ENCODE data around the gene MTPN. TPM values are rescaled to one million over a fixed set of nuclear protein-coding genes. Genes with fewer than 3 reads are reported as not detected.

Gene MTPN
- total and polyA plus RNA-seq, 2 donors (not counting 1 experiment from before 2014, with no cell fraction given) = 158 to 215 TPM

GRCh38 chr7:135959646-135960363, 17.4 kb downstream of the MTPN start:
- no peak overlapping the region for H3K27ac ChIP-seq (ENCODE audit: insufficient read depth, low read length)

GRCh38 chr7:135958173-135958572, 19.0 kb downstream of the MTPN start:
- Histone ChIP-seq H3K4me3 (replicated peaks in 1 of 4; ENCODE audit: control extremely low read depth in 1 of 4, insufficient read depth in 1 of 4, low read depth in 3 of 4, low read length in 4 of 4) (no peak overlapping the region), H3K27ac (ENCODE audit: insufficient read depth, low read length) (no peak overlapping the region), H3K9me3 (ENCODE audit: control insufficient read depth, insufficient read depth, low read depth, low read length) (no peaks in the 10 kb centered on the region), H3K4me1 (ENCODE audit: control insufficient read depth, extremely low read depth, insufficient read depth, low read length) (peaks cover 2% of the 10 kb centered on the region), H3K79me2 (ENCODE audit: control insufficient read depth, insufficient read depth, low read length) (peaks cover 69% of the 10 kb centered on the region), H3K4me2 (ENCODE audit: extremely low read depth, insufficient read depth, low read length) (no peak overlapping the region), H3K27me3 (ENCODE audit: control insufficient read depth, insufficient read depth, low read length) (no peaks in the 10 kb centered on the region), H2AFZ (ENCODE audit: low read length) (no peak overlapping the region), H3K9ac (ENCODE audit: insufficient read depth, low read length) (no peak overlapping the region), H4K20me1 (ENCODE audit: control insufficient read depth, extremely low read depth, insufficient read depth, low read length) (no peaks in the 10 kb centered on the region), H3K36me3 (ENCODE audit: control insufficient read depth, insufficient read depth, low read length) (no peaks in the 10 kb centered on the region)
- TF ChIP-seq EZH2 (IDR thresholded peaks at IDR 0.05; ENCODE audit: low read length, missing control alignments) = no peak
- TF ChIP-seq CTCF (conservative IDR thresholded peaks at IDR 0.05 in 1 of 2, IDR thresholded peaks at IDR 0.05 in 1 of 2; ENCODE audit: low read depth in 1 of 2, low read length in 2 of 2) = no peak
- DNase-seq (ENCODE audit: low read depth in 2 of 2) = no peak

More at GRCh38 chr7:135959646-135960363, 17.4 kb downstream of the MTPN start:
- Histone ChIP-seq H3K9ac (ENCODE audit: insufficient read depth, low read length) (no peak overlapping the region), H3K9me3 (ENCODE audit: control insufficient read depth, insufficient read depth, low read depth, low read length) (no peaks in the 10 kb centered on the region), H3K79me2 (ENCODE audit: control insufficient read depth, insufficient read depth, low read length) (peaks cover 75% of the 10 kb centered on the region), H4K20me1 (ENCODE audit: control insufficient read depth, extremely low read depth, insufficient read depth, low read length) (no peaks in the 10 kb centered on the region), H3K4me1 (ENCODE audit: control insufficient read depth, extremely low read depth, insufficient read depth, low read length) (peaks cover 2% of the 10 kb centered on the region), H3K36me3 (ENCODE audit: control insufficient read depth, insufficient read depth, low read length) (no peaks in the 10 kb centered on the region), H3K27me3 (ENCODE audit: control insufficient read depth, insufficient read depth, low read length) (no peaks in the 10 kb centered on the region), H3K4me3 (replicated peaks in 1 of 4; ENCODE audit: control extremely low read depth in 1 of 4, insufficient read depth in 1 of 4, low read depth in 3 of 4, low read length in 4 of 4) (no peak overlapping the region), H2AFZ (ENCODE audit: low read length) (no peak overlapping the region), H3K4me2 (ENCODE audit: extremely low read depth, insufficient read depth, low read length) (no peak overlapping the region)
- DNase-seq (ENCODE audit: low read depth in 2 of 2) = peak; percentile 15 to 32
- TF ChIP-seq CTCF (conservative IDR thresholded peaks at IDR 0.05 in 1 of 2, IDR thresholded peaks at IDR 0.05 in 1 of 2; ENCODE audit: low read depth in 1 of 2, low read length in 2 of 2) (no peak), EZH2 (IDR thresholded peaks at IDR 0.05; ENCODE audit: low read length, missing control alignments) (no peak)

- H3K4me3 ChIP-seq (replicated peaks in 1 of 4; ENCODE audit: control extremely low read depth in 1 of 4, insufficient read depth in 1 of 4, low read depth in 3 of 4, low read length in 4 of 4) = no peak overlapping the region
- H3K4me1 ChIP-seq (ENCODE audit: control insufficient read depth, extremely low read depth, insufficient read depth, low read length) = no peaks in the 10 kb centered on the region
- no peak for DNase-seq (ENCODE audit: low read depth in 2 of 2)
- H3K27ac ChIP-seq (ENCODE audit: insufficient read depth, low read length) = no peak overlapping the region
- H3K9me3 ChIP-seq (ENCODE audit: control insufficient read depth, insufficient read depth, low read depth, low read length) = no peaks in the 10 kb centered on the region
- H3K79me2 ChIP-seq (ENCODE audit: control insufficient read depth, insufficient read depth, low read length) = peaks cover 69% of the 10 kb centered on the region
- no peak for TF ChIP-seq CTCF (conservative IDR thresholded peaks at IDR 0.05 in 1 of 2, IDR thresholded peaks at IDR 0.05 in 1 of 2; ENCODE audit: low read depth in 1 of 2, low read length in 2 of 2)
- no peak for TF ChIP-seq EZH2 (IDR thresholded peaks at IDR 0.05; ENCODE audit: low read length, missing control alignments)
- H3K27me3 ChIP-seq (ENCODE audit: control insufficient read depth, insufficient read depth, low read length) = no peaks in the 10 kb centered on the region
- no peak overlapping the region for H2AFZ ChIP-seq (ENCODE audit: low read length)
- H3K4me2 ChIP-seq (ENCODE audit: extremely low read depth, insufficient read depth, low read length) = no peak overlapping the region
- H4K20me1 ChIP-seq (ENCODE audit: control insufficient read depth, extremely low read depth, insufficient read depth, low read length) = no peaks in the 10 kb centered on the region
- H3K9ac ChIP-seq (ENCODE audit: insufficient read depth, low read length) = no peak overlapping the region
- no peaks in the 10 kb centered on the region for H3K36me3 ChIP-seq (ENCODE audit: control insufficient read depth, insufficient read depth, low read length)
Observed at GRCh38 chr7:135957627-135958026, 19.5 kb downstream of the MTPN start.

Measured in fibroblast of lung (primary cell).